GM19239 (cell line): Measurements from ENCODE around the gene IL36G.

Experiments
- DNase-seq: peaks from one replicate; pipeline ENCODE4 v3.0.0; 2011; ENCODE audit warnings: low spot score; ENCODE audit not compliant: insufficient read length
- FAIRE-seq: peaks from 2 replicates; lab custom pipeline; 2011; peaks lifted over from hg19 to GRCh38; lab: Jason Lieb, UNC

IL36G gene

DNA sequence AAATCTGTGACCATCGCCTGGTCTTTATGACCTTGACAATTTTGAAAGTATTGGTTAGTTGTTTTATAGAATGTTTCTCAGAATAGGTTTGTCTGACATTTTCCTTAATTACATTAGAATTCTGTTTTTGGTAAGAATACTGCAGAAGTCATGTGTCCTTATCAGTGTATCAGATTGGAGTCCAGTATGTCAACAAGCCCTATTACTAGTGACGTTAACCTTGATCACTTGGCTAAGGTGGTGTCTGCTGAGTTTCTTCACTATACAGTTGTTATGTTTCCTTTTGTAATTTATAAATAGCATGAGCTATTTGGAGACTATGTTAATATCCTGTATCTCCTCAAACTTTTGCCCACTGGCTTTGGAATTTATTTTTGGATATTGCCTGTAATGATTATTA, 10.8 kb upstream of the IL36G start:
- DNase-seq (no peak), FAIRE-seq (no peak)

DNA sequence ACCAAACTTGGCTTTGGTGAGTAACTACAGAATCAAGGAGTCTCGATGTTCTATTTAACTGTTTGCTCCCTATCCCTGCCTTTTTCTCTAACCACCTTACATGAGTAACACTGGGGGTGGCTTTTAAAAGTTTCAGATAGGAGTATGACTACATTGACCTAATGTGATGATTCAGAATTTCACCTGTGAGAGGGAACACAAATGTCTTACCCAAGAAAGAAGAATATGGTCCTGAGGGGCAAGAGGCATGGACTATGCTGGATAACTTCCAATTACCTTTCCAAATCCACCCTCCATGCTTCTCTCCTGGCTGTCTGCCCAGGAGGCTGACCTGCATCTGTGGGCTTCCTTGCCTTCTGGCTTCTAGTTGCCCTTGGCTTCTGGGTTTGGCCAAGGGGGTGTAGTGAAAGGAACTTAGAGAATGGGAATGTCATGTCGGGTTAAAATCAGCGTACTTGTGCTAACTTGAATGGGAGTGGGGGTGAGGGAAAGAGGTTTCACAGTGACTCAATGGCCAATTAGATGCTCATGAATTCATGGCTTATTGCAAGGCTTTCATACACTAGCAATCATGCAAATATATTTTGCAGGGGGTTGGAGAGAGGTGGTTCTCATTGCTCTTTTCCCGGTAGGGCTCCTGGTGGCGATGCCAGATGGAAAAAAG, 5.3 kb upstream of the IL36G start:
- FAIRE-seq (no peak), DNase-seq (no peak)

DNA sequence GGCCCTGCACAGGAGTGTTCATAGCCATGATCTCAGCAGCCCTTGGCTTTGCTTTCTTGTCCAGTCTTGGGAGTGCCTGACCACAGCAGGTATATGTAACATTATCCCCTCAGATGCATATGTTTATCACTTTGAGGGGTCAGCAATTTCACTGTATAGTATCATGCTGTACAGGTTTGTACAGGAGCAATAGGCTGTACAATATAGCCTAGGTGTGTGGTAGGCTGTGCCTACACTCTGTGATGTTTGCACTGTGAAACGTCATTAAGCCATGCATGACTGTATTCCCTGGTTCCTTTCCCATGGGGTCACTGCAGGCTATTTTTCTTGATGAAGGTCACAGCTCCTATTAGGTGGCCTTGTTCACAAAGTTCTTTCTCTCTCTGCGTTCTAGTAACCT, 4.7 kb upstream of the IL36G start:
- FAIRE-seq (no peak), DNase-seq (no peak)

GRCh38 chr2:112979731-112980130, 1.9 kb downstream of the IL36G start:
- FAIRE-seq (no peak), DNase-seq (no peak)

DNA sequence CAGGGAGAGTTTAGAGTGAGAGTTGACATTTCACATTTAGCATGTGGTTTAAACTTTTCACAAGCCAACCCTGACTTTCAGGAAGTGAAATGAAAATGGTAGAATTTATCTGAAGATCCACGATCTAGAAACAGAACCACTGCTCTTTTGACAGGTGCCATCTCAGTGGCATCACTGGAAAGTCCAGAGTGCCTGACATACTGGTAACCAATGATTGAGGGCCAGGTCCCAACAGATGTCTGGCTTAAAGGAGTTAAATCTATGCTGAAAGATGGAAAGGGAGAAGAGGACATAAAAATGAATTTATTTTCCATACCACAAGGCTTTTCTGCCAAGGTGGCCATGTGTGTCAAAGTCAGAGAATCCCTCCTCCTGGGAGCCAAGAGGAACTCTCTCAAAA, 2.7 kb downstream of the IL36G start:
- FAIRE-seq: no peak
- DNase-seq: no peak

DNA sequence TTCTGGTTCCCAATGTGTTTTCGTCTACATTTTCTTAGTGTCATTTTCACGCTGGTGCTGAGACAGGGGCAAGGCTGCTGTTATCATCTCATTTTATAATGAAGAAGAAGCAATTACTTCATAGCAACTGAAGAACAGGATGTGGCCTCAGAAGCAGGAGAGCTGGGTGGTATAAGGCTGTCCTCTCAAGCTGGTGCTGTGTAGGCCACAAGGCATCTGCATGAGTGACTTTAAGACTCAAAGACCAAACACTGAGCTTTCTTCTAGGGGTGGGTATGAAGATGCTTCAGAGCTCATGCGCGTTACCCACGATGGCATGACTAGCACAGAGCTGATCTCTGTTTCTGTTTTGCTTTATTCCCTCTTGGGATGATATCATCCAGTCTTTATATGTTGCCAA, 7.3 kb downstream of the IL36G start:
- FAIRE-seq (no peak), DNase-seq (no peak)

DNA sequence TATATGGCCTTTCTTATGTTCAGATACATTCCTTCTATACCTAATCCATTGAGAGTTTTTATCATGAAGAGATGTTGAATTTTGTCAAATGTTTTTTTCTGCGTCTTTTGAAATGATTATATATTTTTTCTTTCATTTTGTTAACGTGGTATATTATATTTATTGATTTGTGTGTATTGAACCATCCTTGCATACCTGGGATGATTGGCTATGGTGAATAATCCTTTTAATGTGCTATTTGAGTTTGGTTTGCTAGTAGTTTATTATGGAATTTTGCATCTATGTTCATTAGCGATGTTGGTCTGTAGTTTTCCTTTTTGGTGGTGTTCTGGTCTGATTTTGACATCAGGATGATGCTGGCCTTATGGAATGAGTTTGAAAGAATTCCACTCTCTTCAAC, 11.8 kb downstream of the IL36G start:
- FAIRE-seq: no peak

DNA sequence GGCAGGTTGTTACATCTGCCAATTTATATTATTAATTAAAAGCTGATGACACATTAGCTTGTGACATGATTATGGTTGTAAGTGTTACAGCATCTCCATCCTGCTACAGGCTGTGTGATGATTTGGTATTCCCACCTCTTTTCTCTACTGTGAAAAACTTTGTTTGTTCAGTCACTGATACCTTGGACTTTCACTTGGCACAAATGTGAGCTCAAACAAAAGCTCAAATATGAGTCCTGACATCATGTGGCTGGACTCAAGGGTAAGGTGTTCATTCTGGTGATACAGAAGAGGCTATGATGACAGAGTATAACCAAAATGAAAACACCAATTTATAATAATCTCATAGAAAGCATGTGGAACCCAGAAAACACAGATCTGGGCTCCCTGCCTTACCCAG, 16.0 kb downstream of the IL36G start:
- DNase-seq: no peak
- FAIRE-seq: no peak

More for the DNA sequence above, 11.8 kb downstream of the IL36G start:
- DNase-seq: no peak

DNA sequence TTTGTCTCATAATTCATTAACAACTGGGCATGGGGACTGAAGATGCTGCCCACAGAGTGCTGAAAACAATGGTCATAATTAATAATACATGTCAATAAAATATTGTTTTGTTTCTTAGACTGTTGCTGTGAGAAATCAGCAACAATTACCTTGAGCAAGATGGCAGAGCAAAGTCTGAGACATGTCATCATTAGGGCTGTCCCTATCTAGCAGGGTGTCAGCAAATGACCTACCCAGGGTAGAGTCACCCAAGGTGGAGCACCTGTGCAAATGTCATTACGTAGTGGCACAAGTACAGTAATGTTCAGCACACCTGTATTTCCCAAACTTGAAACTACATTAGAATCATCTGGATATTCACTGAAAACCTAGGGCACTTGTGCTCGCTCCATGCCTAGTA, 16.8 kb downstream of the IL36G start:
- FAIRE-seq: no peak
- DNase-seq: no peak

GRCh38 chr2:112995346-112995920, 17.6 kb downstream of the IL36G start:
- DNase-seq: no peak
- FAIRE-seq: no peak

DNA sequence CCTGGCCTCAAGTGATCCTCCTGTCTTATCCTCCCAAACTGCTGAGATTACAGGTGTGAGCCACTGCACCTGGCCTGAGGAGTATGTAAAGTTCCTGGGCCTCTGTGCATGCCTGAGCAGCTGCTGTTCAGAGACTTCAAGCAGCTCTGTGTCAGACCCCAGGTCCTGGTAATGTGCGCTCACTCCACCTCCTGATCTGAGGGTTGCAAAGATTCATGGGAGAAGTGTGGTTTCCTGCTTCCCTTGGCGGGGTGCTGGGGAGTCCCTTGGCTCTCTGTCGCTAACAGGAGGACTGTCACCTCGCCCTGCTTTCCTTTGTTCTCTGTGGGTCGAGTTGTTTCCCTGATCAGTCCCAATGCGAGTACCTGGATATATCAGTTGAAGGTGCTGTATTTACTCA, 18.8 kb downstream of the IL36G start:
- DNase-seq (no peak), FAIRE-seq (no peak)

- FAIRE-seq (no peak), DNase-seq (no peak)
Measured at GRCh38 chr2:112997151-112997550, 19.3 kb downstream of the IL36G start.

DNA sequence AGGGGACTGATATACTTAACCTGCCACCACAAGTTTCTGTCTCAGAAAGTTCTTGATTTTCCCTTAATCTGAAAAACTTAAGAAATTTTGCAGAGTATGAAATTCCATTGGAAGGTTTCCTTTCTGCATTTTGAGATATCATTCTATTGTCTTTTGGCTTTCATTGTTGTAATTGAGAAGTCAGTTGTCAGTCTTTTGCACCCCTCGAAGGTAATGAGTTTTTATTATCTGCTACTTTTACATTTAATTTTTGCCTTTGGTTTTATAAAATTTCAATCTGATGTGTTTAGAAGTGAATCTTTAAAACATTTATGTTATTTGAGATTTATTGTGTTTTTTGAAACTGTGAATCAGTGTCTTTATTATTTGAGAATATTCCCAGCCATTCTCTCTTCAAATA, 22.6 kb downstream of the IL36G start:
- FAIRE-seq: no peak

GRCh38 chr2:113002677-113003076, 24.9 kb downstream of the IL36G start:
- no peak for DNase-seq
- no peak for FAIRE-seq

More for the DNA sequence above, 22.6 kb downstream of the IL36G start:
- no peak for DNase-seq

GRCh38 chr2:113005030-113005509, 27.3 kb downstream of the IL36G start, which contains the start of gene IL36A:
IL36A (plus strand) TSS chr2:113005459; CDS start chr2:113005872, 413 bp downstream.
- DNase-seq: no peak
- no peak for FAIRE-seq

DNA sequence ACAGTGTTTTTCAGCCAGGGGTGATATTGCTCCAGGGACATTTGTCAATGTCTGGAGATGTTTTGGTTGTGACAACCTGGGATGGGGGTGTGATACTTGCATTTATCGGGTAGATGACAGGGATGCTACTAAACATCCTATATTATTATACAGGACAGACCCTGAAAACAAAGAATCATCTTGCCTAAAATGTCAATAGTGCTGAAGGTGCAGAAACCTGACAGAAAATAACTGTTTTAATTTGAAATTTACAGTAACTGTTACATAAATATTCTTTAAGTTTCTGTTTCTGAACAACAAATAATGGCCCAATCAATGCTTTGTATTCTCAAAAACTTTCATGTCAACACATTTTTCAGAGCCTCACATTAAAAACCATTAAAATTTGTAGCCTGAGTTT, 29.4 kb downstream of the IL36G start:
- no peak for DNase-seq
- no peak for FAIRE-seq

DNA sequence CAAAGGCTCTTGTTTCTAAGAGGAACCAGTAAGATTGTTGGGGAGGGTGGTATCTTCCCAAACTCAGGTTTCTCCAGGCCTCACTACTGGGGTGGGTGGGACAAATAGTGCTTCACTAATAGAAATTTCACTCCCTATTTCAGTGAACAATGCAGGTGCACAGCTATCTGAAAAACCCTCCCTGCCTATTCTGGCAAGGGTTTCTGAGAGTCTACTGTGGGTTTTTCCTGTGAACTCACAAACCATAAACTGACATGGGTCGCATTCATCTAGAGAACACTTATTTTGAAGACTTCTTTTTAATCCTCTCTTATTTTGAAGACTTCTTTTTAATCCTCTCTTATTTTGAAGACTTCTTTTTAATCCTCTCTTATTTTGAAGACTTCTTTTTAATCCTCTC, 31.8 kb downstream of the IL36G start:
- DNase-seq (no peak), FAIRE-seq (no peak)

- FAIRE-seq: no peak
- DNase-seq: no peak
Measured at GRCh38 chr2:113010088-113010487, 32.3 kb downstream of the IL36G start.

DNA sequence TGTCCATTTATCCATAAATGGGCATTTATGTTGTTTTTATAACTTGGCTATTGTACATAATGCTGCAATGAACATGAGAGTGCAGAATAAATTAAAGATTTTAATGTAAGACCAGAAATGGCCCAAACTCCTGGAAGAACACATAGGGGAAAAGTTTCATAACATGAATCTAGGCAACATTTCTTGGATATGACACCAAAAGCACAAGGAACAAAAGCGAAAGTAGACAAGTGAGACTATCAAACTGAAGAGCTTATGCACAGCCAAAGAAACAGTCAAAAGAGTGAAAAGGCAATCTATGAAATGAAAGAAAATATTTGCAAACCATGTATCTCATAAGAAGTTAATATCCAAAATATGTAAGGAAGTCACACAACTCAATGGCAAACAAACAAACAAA, 33.3 kb downstream of the IL36G start:
- DNase-seq: no peak
- no peak for FAIRE-seq

DNA sequence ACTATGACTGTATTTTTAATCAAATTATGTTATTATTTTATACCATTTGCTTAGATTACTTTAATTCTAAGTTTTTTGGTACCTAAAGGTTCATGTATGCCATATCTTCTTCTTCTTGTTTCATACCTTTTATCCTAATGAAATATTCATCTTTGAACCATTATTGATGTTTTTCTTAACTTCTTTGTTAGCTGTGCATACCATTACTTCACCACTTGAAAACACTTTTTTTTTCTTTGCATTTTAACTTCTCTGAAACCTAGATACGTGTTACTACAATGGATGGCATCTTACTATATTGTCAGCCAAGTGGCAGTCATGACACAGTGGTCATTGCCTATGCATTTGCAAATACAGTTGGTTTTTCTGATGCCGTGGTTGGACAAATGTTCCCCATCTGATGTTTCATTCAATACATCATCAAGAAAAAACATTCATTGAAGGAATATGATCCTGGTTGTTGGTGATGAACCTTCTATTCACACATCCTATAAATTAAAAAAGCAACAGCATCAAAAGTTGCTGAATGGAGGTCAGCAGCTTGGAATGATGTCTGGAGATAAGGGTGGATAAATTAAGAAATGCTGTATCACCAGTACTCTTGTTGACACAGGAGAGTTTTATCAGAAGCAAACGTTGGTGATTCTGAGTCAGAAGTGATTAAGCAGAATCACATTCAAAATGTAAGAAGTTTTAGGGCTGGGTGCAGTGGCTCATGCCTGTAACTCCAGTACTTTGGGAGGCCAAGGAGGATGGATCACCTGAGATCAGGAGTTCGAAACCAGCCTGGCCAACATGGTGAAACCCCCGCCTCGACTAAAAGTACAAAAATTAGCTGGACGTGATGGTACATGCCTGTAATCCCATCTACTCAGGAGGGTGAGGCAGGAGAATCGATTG, 34.9 kb downstream of the IL36G start:
- FAIRE-seq: no peak

DNA sequence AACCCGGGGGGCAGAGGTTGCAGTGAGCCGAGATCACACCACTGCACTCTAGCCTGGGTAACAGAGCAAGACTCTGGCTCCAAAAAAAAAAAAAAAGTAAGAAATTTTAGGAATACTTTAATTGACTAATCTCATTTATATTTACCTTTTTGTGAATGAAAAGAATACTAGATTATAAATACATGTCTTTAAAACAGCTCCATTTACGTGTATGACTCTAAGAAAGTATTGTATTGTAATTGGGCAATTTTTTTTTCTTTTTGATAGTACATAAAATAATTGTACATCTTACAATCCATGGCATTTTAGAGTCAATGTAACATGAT, 35.5 kb downstream of the IL36G start:
- FAIRE-seq: no peak

More for the DNA sequence above, 34.9 kb downstream of the IL36G start:
- no peak for DNase-seq

More for the DNA sequence above, 35.5 kb downstream of the IL36G start:
- no peak for DNase-seq
